DMS153 treated with DMSO at 0.1 percent for 48 hours (cell line): ENCODE data around the gene SLC4A5.

Experiments
- DNase-seq: peaks from one replicate; lab custom pipeline; 2025; ENCODE audit not compliant: unreplicated experiment; lab: John Stamatoyannopoulos, UW

The SLC4A5 gene

DNA sequence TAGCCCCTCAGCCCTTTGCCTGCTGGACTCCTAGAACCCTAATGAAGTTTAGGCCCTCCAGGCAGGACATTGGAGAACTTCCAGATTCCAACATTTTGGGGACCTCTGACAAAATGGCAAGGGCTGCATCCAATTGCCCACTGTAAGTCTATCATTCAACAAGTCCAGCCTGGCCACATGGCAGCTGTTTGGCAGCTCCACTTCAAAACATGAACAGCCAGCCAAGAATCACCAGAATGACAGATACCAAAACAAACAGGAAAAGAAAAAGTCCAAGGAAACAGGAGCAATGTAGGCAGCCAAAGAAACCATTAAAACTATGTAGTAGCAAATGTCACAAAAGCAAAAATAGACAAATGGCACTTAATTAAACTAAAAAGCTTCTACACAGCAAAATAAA lies 25.5 kb downstream of the SLC4A5 start:
- no peak for DNase-seq

GRCh38 chr2:74316627-74317295 lies 26.5 kb downstream of the SLC4A5 start:
- no peak for DNase-seq

DNA sequence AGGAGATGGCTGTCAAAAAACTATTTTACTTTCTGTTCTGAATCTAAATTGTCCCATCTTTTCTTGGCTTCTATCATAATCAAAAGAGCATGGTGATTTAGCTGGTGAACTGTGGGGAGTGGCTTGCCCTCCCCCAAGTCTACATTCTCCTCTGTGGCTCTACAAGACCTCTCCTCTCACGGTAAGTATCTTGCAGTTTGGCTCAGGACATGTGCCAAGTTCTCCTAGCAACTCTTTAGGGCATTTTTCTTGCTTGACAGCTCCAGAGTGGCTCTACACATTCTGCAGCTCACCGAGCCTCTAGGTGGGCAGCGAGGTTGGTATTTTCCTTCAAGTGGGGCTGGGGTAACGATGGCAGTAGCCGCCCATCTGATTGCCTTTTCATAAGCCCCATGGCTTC lies 29.1 kb downstream of the SLC4A5 start:
- no peak for DNase-seq

GRCh38 chr2:74313497-74313896 lies 29.7 kb downstream of the SLC4A5 start:
- DNase-seq: no peak

GRCh38 chr2:74312913-74313312 lies 30.3 kb downstream of the SLC4A5 start:
- DNase-seq: no peak

DNA sequence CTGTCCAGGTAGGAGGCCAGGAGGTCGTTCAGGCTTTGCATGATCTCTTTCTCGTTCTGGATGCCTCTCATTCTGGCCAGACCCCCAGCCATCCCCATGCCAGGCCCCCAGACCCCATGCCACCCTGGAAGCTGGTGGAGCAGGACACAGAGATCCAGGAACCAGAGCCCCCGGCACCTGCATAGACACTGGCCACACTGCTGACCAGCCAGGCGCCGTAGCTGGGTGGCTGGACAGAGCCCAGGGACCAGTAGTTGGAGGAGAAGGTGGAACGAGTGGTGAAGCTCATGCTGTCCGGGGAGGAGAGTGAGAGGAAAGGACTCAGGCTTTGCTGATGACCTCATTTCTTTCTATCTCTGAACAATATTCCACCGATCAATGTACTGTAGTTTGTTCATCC lies 35.5 kb downstream of the SLC4A5 start:
- no peak for DNase-seq

DNA sequence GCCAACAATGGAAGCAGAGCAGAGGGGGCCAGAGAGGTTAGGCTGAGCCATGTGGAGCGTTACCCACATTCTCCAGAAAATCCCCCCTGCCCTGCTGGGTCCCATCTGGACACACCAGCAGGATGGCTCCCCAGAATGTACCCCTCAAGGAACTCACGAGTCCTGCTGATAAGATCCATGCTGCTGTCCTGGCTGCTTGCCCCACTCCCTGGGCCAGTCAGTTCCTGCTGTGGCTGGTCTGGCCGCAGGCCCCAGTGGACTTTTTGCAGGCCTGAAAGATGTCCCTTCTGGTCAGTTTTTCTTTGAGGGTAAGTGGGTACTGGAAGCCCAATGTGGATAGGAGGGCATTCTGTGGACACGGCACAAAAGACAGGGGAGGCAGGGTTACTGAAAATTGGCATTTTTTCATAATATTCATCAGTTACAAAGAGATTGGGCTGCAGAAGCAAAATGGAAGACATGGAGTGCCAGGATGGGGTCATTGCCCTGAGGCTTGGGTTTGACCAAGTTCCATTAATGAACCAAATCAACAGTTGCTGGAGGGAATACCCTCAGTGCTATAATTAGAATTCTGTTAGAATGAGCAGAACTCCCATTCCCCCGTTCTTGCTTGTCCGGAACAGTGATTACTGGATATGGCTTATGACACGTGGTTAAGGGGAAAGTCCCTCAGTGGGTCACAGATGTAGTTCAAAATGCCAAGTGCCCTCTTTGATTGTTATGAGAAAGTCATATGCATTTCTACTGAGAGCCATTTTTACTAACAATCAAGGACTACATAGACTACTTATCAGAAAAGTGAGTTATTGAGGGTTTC lies 38.7 kb downstream of the SLC4A5 start:
- DNase-seq: no peak

DNA sequence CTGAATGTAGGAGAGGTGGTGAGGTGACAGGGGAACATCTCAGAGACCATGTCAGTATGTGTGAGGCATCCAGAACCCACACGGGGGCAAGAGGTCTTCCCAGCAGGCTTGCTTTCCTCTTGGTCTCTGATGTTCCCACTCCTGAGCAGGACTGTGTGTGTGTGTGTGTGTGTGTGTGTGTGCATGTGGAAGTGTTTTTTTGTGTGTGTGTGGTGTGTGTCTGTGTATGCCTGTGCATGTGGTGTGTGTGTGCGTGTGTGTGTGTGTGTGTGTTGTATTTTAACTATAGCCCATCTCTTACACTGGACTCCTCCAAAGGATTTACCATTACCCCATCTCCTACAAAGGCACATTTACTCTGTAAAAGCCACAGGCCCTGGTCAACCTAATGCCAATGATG lies 40.4 kb downstream of the SLC4A5 start:
- DNase-seq: no peak

- no peak for DNase-seq
Measured at GRCh38 chr2:74301262-74301661, 42.0 kb downstream of the SLC4A5 start.

- no peak for DNase-seq
Measured at GRCh38 chr2:74300506-74300905, 42.7 kb downstream of the SLC4A5 start.

- DNase-seq: no peak
Measured at GRCh38 chr2:74297950-74298349, 45.3 kb downstream of the SLC4A5 start.

GRCh38 chr2:74297391-74297790 lies 45.8 kb downstream of the SLC4A5 start:
- no peak for DNase-seq

GRCh38 chr2:74293191-74293991 lies 49.8 kb downstream of the SLC4A5 start:
- DNase-seq: no peak

DNA sequence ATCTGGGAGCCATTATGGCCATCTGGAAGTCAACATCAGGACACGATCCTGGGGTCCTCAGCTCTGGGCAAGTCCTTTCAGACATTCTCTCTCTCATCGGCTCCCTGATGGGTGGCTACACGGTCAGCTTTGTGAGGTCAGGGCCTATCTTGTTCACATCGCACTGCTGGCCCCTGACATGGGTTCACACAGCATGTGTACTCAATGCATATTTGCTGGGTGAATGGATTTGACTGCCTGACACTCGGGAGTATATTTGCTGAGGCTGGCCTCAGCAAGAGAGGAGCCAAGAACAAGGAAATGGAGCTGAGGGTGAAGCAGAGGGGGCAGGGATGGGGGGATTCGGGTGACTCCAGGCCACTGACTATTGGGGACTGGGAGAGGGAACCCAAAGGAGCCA lies 50.5 kb downstream of the SLC4A5 start:
- DNase-seq: no peak

DNA sequence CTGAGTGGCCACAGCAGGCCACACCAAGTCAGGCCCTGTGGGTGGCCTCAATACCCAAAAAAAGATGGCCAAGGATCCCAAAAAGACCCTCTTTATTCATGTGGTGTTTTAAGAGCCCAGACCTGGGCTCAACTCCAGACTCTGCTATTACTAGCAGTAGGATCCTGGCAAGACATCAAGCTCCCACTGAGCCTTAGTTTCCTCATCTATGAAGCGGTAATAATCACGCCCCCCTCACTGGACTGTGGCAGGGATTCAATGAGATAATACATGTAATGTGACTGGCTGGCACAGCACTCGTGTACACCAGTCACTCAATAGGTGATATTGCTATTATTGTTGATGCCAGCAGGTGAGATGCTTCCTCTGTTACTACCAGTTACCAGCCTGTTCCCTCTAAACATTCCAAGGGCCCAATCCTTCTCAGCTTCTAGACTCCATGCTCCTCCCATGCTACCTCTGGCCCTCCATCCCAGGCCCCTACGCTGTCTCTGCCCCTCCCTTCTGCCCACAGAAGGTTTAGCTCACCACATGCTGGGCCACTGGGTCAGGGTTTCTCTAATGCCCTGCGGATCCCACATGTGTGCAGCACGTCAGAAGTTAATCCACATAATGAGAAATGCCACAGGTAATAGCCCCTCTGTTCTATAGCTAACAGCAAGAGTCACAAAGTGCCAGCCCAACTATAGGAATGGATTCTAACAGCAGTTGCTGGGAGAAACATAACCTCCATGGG lies 51.2 kb downstream of the SLC4A5 start:
- no peak for DNase-seq

DNA sequence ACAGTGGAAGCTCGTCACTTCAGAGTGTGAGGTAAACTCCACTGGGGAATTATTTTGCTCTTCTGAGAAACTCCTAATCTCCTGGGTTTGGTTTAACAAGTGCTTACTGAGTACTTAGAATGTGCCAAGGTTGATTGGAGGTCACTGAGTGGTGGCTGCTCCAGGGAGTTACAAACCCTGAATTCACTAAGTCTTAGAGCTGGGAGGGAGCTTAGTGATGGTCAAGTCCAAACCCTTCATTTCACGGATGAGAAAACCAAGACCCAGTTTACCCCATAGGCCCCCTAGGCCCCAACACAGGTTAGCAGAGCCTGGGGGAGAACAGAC lies 52.0 kb downstream of the SLC4A5 start:
- DNase-seq: no peak

DNA sequence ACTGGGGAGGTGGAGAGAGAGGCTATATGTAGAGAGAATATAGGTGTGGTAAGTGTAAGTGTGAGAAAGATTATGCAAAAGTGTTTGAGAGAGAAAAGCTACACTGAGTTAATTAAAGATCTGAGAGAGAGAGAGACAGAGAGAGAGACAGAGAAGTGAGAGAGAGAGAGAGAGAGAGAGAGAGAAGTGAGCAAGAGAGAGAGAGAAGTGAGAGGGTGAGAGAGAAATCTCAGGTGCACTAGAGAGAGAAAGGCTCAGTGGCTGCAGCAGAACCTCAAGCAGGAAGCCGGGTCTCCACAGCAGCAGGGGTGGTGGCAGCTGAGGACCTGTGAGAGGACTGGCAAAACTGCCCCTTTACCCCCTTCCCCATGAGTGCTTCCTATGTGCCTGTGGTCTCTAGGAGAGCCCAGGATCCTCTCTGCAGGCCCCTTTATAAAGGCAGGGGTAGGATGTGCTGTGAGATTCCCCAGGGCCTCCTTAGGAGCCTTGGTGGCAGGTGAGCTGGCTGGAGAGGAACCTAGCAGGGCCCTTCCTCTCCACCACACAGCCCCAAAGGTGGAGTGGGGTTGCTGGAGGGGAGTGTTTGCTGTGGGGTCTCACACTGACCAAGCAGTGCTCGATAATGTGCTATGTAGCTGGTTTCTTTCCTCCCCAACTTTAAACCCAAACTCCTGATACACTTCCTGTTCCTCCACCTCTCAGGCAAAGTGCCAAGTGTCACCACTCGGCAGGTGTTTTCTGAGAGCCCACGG lies 52.6 kb downstream of the SLC4A5 start:
- peak; percentile 13 for DNase-seq

GRCh38 chr2:74290066-74290465 lies 53.1 kb downstream of the SLC4A5 start:
- DNase-seq: no peak

GRCh38 chr2:74286725-74287124 lies 56.5 kb downstream of the SLC4A5 start:
- DNase-seq: no peak

DNA sequence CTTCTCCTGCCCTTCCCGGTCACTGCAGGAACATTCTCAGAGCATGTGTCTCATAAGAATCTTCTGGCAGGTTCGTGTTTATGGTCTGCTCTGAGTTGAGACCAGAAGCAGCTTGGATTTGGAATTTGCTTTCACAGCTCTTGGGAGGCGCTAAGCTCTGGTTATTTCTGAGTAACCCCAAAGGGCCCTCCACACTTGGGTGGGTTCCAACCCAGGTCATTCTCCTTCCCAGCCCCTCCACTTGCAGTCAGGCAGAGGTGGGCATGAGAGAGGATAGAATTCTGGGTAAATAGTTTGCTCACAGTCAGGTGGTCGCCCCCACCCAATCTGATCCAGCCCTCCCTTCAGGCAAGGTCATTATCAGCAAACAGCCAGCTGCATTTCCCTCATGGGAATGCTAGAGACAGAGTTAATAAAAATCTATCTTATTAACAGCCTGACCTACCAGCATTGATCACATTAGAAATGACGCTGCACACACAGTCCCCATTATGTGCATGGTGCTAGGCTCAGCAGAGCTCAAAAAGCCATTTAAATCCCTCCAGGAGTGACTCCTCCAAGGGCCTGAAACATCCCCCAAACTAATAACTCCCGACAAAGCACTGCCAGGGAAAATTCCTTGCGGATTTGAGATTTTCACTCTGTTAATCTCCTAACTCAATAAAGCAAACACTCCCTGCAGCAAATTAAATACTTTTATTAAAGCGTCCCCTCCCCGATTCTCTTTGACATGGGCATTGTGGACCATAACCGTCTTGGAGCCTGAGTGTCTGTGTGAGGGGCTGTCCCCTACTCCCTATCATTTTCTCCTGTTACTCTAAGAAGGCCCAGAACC lies 61.9 kb downstream of the SLC4A5 start:
- DNase-seq: no peak
